HCT116 (cell line): Measurements from ENCODE around the gene SUGCT. TPM values are rescaled to one million over a fixed set of nuclear protein-coding genes. Genes with fewer than 3 reads are reported as not detected.

Experiments
- ATAC-seq: fragments of 200-7000 bp; cut with Tn5 transposase; 2 replicates; pipeline ENCODE4 v1.9.1; 2020; ENCODE audit warnings: mild to moderate bottlenecking, moderate library complexity
- BruUV-seq: library from RNA; stranded (reverse); fragments of 400-500 nt; replicated peaks from 2 replicates; lab custom pipeline; 2021; lab: Mats Ljungman, UMichigan
- CTCF ChIA-PET: fragments of 300-600 bp; sonication (Branson Sonifier 250); formaldehyde crosslinking; loops from one replicate; lab custom pipeline; 2021; ENCODE audit warnings: antibody characterized with exemption; lab: Charles Lee
- POLR2A ChIA-PET: fragments of 300-600, 350-600 bp; sonication (Branson Sonifier 250); formaldehyde crosslinking; loops from one replicate; lab custom pipeline; 2021; ENCODE audit warnings: antibody characterized with exemption; lab: Charles Lee
- RAD21 ChIA-PET, 2 experiments: fragments of 300-600 bp; sonication (Branson Sonifier 250); formaldehyde crosslinking; loops; one replicate each; lab custom pipeline; 2023; ENCODE audit warnings: low total read pairs in 2 of 2; ENCODE audit not compliant: uncharacterized antibody in 2 of 2, unreplicated experiment in 2 of 2, low non-redundant PET in 1 of 2; lab: Charles Lee
- DNase-seq: peaks from one replicate; pipeline ENCODE4 v3.0.0-alpha.2; 2010; ENCODE audit warnings: low read depth, low spot score
- H2AFZ ChIP-seq: fragments of 200-600 bp; shearing (Covaris generic), sonication (generic); 2 replicates; pipeline ENCODE4 v1.6.1; 2017; ENCODE audit warnings: low read depth, mixed run types, mixed read lengths, antibody characterized with exemption, low read length; ENCODE audit not compliant: poor library complexity, severe bottlenecking
- H3K27ac ChIP-seq: 2 replicates; pipeline ENCODE4 v1.5.1; 2012; ENCODE audit warnings: low read depth, low read length
- H3K27me3 ChIP-seq: fragments of 200-600 bp; sonication (generic); 2 replicates; pipeline ENCODE4 v1.6.1; 2016; ENCODE audit warnings: mixed run types, low read length, mixed read lengths; ENCODE audit not compliant: insufficient read depth
- H3K36me3 ChIP-seq, 2 experiments: fragments of 200-500 bp in 1 of 2; fragments of 200-600 bp in 1 of 2; sonication (Bioruptor generic) in 1 of 2; sonication (generic) in 1 of 2; 2 replicates each; pipeline versions ENCODE4 v1.5.1 to v1.6.1; 2014 to 2016; ENCODE audit warnings: low read length in 2 of 2, inconsistent platforms in 1 of 2, mixed read lengths in 1 of 2, mixed run types in 1 of 2; ENCODE audit not compliant: insufficient read depth in 2 of 2, control insufficient read depth in 1 of 2
- H3K4me1 ChIP-seq, 2 experiments: fragments of 200-600 bp in 1 of 2; sonication (generic) in 1 of 2; 2 replicates each; pipeline versions ENCODE4 v1.5.1 to v1.6.1; 2012 to 2017; ENCODE audit warnings: low read length in 2 of 2, inconsistent platforms in 1 of 2, mild to moderate bottlenecking in 1 of 2, mixed read lengths in 1 of 2, mixed run types in 1 of 2, moderate library complexity in 1 of 2; ENCODE audit not compliant: insufficient read depth in 2 of 2, control insufficient read depth in 1 of 2
- H3K4me2 ChIP-seq: fragments of 200-600 bp; sonication (generic); 2 replicates; pipeline ENCODE4 v1.6.1; 2017; ENCODE audit warnings: mixed run types, low read length, mixed read lengths
- H3K4me3 ChIP-seq, 2 experiments: fragments of 200-600 bp in 1 of 2; sonication (generic) in 1 of 2; replicated peaks in 1 of 2; 2 replicates each; pipeline ENCODE4 v1.5.1; 2011 to 2016; ENCODE audit warnings: low read length in 2 of 2, control low read depth in 1 of 2, low read depth in 1 of 2, mild to moderate bottlenecking in 1 of 2, mixed read lengths in 1 of 2, mixed run types in 1 of 2
- H3K79me2 ChIP-seq: fragments of 200-600 bp; sonication (generic); 2 replicates; pipeline ENCODE4 v1.6.1; 2017; ENCODE audit warnings: mild to moderate bottlenecking, mixed run types, low read length, moderate library complexity, mixed read lengths; ENCODE audit not compliant: insufficient read depth
- H3K9ac ChIP-seq: fragments of 200-600 bp; sonication (generic); 2 replicates; pipeline ENCODE4 v1.6.1; 2016; ENCODE audit warnings: low read length, mixed read lengths
- H3K9me2 ChIP-seq: fragments of 200-600 bp; sonication (generic), shearing (Covaris generic); 2 replicates; pipeline ENCODE4 v1.6.1; 2017; ENCODE audit warnings: mixed run types, mild to moderate bottlenecking, moderate library complexity; ENCODE audit not compliant: insufficient read depth
- H3K9me3 ChIP-seq, 2 experiments: fragments of 200-500 bp in 1 of 2; fragments of 200-600 bp in 1 of 2; sonication (Bioruptor generic) in 1 of 2; sonication (generic) in 1 of 2; 2 replicates each; pipeline ENCODE4 v1.6.1; 2014 to 2017; ENCODE audit warnings: low read length in 2 of 2, mixed read lengths in 2 of 2, inconsistent platforms in 1 of 2, low read depth in 1 of 2, mild to moderate bottlenecking in 1 of 2, mixed run types in 1 of 2, moderate library complexity in 1 of 2; ENCODE audit not compliant: control insufficient read depth in 1 of 2, insufficient read depth in 1 of 2
- H4K20me1 ChIP-seq: fragments of 200-600 bp; sonication (generic), shearing (Covaris generic); 2 replicates; pipeline ENCODE4 v1.6.1; 2017; ENCODE audit warnings: mixed run types, mild to moderate bottlenecking, moderate library complexity; ENCODE audit not compliant: insufficient read depth
- CBX3 ChIP-seq: IDR thresholded peaks from 2 replicates; pipeline ENCODE4 v1.6.1; 2012; ENCODE audit warnings: low read depth
- CEBPB ChIP-seq: IDR thresholded peaks from 2 replicates; pipeline ENCODE4 v1.6.1; 2012; ENCODE audit warnings: low read depth
- ELF1 ChIP-seq: IDR thresholded peaks from 2 replicates; pipeline ENCODE4 v1.6.1; 2012; ENCODE audit warnings: low read depth, borderline replicate concordance
- EZH2 ChIP-seq: fragments of 200-600 bp; sonication (generic); IDR thresholded peaks from 2 replicates; pipeline ENCODE4 v1.6.1; 2017; ENCODE audit warnings: antibody characterized with exemption, mixed run types
- FOSL1 ChIP-seq: IDR thresholded peaks from 2 replicates; pipeline ENCODE4 v1.6.1; 2012; ENCODE audit warnings: low read depth
- JUND ChIP-seq: IDR thresholded peaks from 2 replicates; pipeline ENCODE4 v1.6.1; 2012
- POLR2A ChIP-seq: IDR thresholded peaks from 2 replicates; pipeline ENCODE4 v1.7.0; 2011; ENCODE audit warnings: borderline replicate concordance; ENCODE audit not compliant: insufficient read depth, insufficient read length; ENCODE audit errors: extremely low read depth
- POLR2AphosphoS5 ChIP-seq: IDR thresholded peaks from 2 replicates; pipeline ENCODE4 v1.6.1; 2011; ENCODE audit warnings: mild to moderate bottlenecking, low read depth, low read length, moderate library complexity
- RAD21 ChIP-seq: IDR thresholded peaks from 2 replicates; pipeline ENCODE4 v1.6.1; 2012; ENCODE audit warnings: low read depth, mild to moderate bottlenecking
- SP1 ChIP-seq: IDR thresholded peaks from 2 replicates; pipeline ENCODE4 v1.6.1; 2012; ENCODE audit warnings: low read depth
- SRF ChIP-seq: IDR thresholded peaks from 2 replicates; pipeline ENCODE4 v1.6.1; 2012; ENCODE audit warnings: low read depth
- TCF7L2 ChIP-seq: IDR thresholded peaks from 2 replicates; pipeline ENCODE4 v1.7.0; 2011; ENCODE audit warnings: borderline replicate concordance, inconsistent platforms; ENCODE audit not compliant: insufficient read depth, insufficient read length; ENCODE audit errors: extremely low read depth
- YY1 ChIP-seq: IDR thresholded peaks from 2 replicates; pipeline ENCODE4 v1.6.1; 2011; ENCODE audit warnings: low read length, low read depth, moderate library complexity, mild to moderate bottlenecking; ENCODE audit not compliant: insufficient replicate concordance; ENCODE audit errors: extremely low read depth
- ZNF274 ChIP-seq: fragments of 200-500 bp; sonication (Bioruptor generic); IDR thresholded peaks from 2 replicates; pipeline ENCODE4 v1.6.1; 2014; ENCODE audit warnings: mild to moderate bottlenecking, low read depth, low read length, inconsistent platforms
- intact Hi-C: fragments of 100-400 bp; cut with micrococcal nuclease; formaldehyde crosslinking; loops from 2 replicates; pipeline ENCODE4 v1.10.0; 2022
- total RNA-seq: library from RNA; stranded (reverse); gene quantifications from one replicate; pipeline ENCODE4 v1.2.1, GENCODE V29; 2021; ENCODE audit not compliant: unreplicated experiment
- TF ChIP-seq, protein P1 (sequence below): IDR thresholded peaks from 2 replicates; pipeline ENCODE4 v1.6.1; 2011; ENCODE audit warnings: mild to moderate bottlenecking, low read length, moderate library complexity; ENCODE audit not compliant: insufficient replicate concordance; ENCODE audit errors: extremely low read depth
- TF ChIP-seq, protein P2 (sequence below), 3 experiments: fragments of 200-600 bp in 1 of 3; sonication (generic) in 1 of 3; IDR thresholded peaks in 2 of 3; conservative IDR thresholded peaks in 1 of 3; 2 replicates each; pipeline ENCODE4 v1.5.1; 2012 to 2017; ENCODE audit warnings: low read depth in 2 of 3, low read length in 2 of 3, antibody characterized with exemption in 1 of 3, borderline replicate concordance in 1 of 3, control low read depth in 1 of 3, mild to moderate bottlenecking in 1 of 3, mixed read lengths in 1 of 3, mixed run types in 1 of 3, moderate library complexity in 1 of 3; ENCODE audit not compliant: insufficient read depth in 1 of 3
- TF ChIP-seq, protein P3 (sequence below): IDR thresholded peaks from 2 replicates; pipeline ENCODE4 v1.6.1; 2012; ENCODE audit warnings: low read depth

The SUGCT gene
- total RNA-seq, 1 experiment from 2014 or later = 4.4 TPM

DNA sequence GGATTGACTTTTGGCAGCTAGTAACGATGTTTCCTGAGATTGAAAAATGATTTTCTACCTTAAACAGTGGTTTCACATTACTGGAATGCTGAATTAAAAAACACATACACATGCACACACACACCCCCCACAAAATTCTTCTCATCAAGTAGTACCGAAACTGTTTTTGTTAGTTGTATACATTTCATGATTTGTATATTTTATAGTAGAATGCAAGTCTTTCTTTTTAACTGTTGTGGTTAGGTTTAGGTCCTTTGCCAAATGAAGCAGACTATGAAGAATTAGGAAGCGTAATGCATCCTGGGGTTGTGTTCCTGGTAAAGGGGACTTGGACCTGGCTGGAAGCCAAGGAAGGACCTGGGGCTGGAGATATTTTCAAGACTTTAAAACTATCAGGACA is 505.8 kb downstream of the SUGCT start:
- H3K9me3 ChIP-seq = no peaks in the 10 kb centered on the region
- H4K20me1 ChIP-seq = no peaks in the 10 kb centered on the region
- BruUV-seq = no TSS peak
- no peak overlapping the region for H3K4me3 ChIP-seq
- intact Hi-C loops = no loop called here
- TF ChIP-seq POLR2AphosphoS5 = no peak
- TF ChIP-seq TCF7L2 = no peak
- no peak for TF ChIP-seq CEBPB
- TF ChIP-seq ELF1 = no peak
- TF ChIP-seq, protein P1, sequence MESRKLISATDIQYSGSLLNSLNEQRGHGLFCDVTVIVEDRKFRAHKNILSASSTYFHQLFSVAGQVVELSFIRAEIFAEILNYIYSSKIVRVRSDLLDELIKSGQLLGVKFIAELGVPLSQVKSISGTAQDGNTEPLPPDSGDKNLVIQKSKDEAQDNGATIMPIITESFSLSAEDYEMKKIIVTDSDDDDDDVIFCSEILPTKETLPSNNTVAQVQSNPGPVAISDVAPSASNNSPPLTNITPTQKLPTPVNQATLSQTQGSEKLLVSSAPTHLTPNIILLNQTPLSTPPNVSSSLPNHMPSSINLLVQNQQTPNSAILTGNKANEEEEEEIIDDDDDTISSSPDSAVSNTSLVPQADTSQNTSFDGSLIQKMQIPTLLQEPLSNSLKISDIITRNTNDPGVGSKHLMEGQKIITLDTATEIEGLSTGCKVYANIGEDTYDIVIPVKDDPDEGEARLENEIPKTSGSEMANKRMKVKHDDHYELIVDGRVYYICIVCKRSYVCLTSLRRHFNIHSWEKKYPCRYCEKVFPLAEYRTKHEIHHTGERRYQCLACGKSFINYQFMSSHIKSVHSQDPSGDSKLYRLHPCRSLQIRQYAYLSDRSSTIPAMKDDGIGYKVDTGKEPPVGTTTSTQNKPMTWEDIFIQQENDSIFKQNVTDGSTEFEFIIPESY = no peak
- no peak for TF ChIP-seq SP1
- no peak for TF ChIP-seq JUND
- TF ChIP-seq POLR2A = no peak
- TF ChIP-seq CBX3 = no peak
- no peak for TF ChIP-seq ZNF274
- TF ChIP-seq, protein P2, sequence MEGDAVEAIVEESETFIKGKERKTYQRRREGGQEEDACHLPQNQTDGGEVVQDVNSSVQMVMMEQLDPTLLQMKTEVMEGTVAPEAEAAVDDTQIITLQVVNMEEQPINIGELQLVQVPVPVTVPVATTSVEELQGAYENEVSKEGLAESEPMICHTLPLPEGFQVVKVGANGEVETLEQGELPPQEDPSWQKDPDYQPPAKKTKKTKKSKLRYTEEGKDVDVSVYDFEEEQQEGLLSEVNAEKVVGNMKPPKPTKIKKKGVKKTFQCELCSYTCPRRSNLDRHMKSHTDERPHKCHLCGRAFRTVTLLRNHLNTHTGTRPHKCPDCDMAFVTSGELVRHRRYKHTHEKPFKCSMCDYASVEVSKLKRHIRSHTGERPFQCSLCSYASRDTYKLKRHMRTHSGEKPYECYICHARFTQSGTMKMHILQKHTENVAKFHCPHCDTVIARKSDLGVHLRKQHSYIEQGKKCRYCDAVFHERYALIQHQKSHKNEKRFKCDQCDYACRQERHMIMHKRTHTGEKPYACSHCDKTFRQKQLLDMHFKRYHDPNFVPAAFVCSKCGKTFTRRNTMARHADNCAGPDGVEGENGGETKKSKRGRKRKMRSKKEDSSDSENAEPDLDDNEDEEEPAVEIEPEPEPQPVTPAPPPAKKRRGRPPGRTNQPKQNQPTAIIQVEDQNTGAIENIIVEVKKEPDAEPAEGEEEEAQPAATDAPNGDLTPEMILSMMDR (IDR thresholded peaks at IDR 0.05 in 2 of 3, conservative IDR thresholded peaks at IDR 0.05 in 1 of 3; ENCODE audit: borderline replicate concordance in 1 of 3, insufficient read depth in 1 of 3, low read depth in 2 of 3, low read length in 2 of 3) = no peak
- TF ChIP-seq RAD21 = no peak
- no peak for TF ChIP-seq SRF
- no peak for TF ChIP-seq EZH2
- TF ChIP-seq FOSL1 = no peak
- TF ChIP-seq, protein P3, sequence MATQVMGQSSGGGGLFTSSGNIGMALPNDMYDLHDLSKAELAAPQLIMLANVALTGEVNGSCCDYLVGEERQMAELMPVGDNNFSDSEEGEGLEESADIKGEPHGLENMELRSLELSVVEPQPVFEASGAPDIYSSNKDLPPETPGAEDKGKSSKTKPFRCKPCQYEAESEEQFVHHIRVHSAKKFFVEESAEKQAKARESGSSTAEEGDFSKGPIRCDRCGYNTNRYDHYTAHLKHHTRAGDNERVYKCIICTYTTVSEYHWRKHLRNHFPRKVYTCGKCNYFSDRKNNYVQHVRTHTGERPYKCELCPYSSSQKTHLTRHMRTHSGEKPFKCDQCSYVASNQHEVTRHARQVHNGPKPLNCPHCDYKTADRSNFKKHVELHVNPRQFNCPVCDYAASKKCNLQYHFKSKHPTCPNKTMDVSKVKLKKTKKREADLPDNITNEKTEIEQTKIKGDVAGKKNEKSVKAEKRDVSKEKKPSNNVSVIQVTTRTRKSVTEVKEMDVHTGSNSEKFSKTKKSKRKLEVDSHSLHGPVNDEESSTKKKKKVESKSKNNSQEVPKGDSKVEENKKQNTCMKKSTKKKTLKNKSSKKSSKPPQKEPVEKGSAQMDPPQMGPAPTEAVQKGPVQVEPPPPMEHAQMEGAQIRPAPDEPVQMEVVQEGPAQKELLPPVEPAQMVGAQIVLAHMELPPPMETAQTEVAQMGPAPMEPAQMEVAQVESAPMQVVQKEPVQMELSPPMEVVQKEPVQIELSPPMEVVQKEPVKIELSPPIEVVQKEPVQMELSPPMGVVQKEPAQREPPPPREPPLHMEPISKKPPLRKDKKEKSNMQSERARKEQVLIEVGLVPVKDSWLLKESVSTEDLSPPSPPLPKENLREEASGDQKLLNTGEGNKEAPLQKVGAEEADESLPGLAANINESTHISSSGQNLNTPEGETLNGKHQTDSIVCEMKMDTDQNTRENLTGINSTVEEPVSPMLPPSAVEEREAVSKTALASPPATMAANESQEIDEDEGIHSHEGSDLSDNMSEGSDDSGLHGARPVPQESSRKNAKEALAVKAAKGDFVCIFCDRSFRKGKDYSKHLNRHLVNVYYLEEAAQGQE = no peak
- TF ChIP-seq YY1 = no peak
- TF ChIP-seq, all 23 proteins: peak for 0
- DNase-seq (no peak), ATAC-seq (no peak)
- H3K9me2 ChIP-seq = no peaks in the 10 kb centered on the region
- no peak overlapping the region for H2AFZ ChIP-seq
- H3K4me2 ChIP-seq = no peak overlapping the region
- H3K79me2 ChIP-seq = no peaks in the 10 kb centered on the region
- H3K9ac ChIP-seq = no peak overlapping the region
- ChIA-PET POLR2A (no interaction called here), RAD21 (no interaction called here), CTCF (no interaction called here)
- H3K36me3 ChIP-seq = no peaks in the 10 kb centered on the region
- no peaks in the 10 kb centered on the region; a peak in 1 of 4 replicates for H3K4me1 ChIP-seq
- H3K27ac ChIP-seq = no peak overlapping the region
- peaks cover 36% of the 10 kb centered on the region for H3K27me3 ChIP-seq
